Osteoblast (primary cell): ENCODE results near the gene SCP2. TPM values are rescaled to one million over a fixed set of nuclear protein-coding genes. Genes with fewer than 3 reads are reported as not detected.

Source experiments
- DNase-seq: peaks from one replicate; pipeline ENCODE4 v3.0.0; 2011; ENCODE audit warnings: low spot score, mixed read lengths; ENCODE audit not compliant: insufficient read length; ENCODE audit errors: missing footprints
- H2AFZ ChIP-seq: 2 replicates; pipeline ENCODE4 v1.6.0; 2011; ENCODE audit warnings: mild to moderate bottlenecking, low read length
- H3K27ac ChIP-seq: 2 replicates; pipeline ENCODE4 v1.5.1; 2011; ENCODE audit warnings: mild to moderate bottlenecking, low read depth, low read length, moderate library complexity
- H3K27me3 ChIP-seq: 2 replicates; pipeline ENCODE4 v1.6.0; 2012; ENCODE audit warnings: mild to moderate bottlenecking, control low read depth, inconsistent platforms, low read length, moderate library complexity; ENCODE audit not compliant: insufficient read depth
- H3K36me3 ChIP-seq: 2 replicates; pipeline ENCODE4 v1.5.1; 2011; ENCODE audit warnings: mild to moderate bottlenecking, low read length, control low read depth, moderate library complexity; ENCODE audit not compliant: insufficient read depth
- H3K4me1 ChIP-seq: 2 replicates; pipeline ENCODE4 v1.5.1; 2011; ENCODE audit warnings: mild to moderate bottlenecking, low read length, control low read depth, moderate library complexity; ENCODE audit not compliant: insufficient read depth
- H3K4me2 ChIP-seq: 2 replicates; pipeline ENCODE4 v1.6.0; 2011; ENCODE audit warnings: mild to moderate bottlenecking, low read length; ENCODE audit not compliant: insufficient read depth
- H3K4me3 ChIP-seq: fragments of 200-600 bp; sonication (generic); 3 replicates; pipeline ENCODE4 v1.5.1; 2012; ENCODE audit warnings: mild to moderate bottlenecking, low read length, inconsistent platforms; ENCODE audit not compliant: insufficient read depth
- H3K79me2 ChIP-seq: 2 replicates; pipeline ENCODE4 v1.6.0; 2012; ENCODE audit warnings: mild to moderate bottlenecking, low read length, control low read depth, inconsistent platforms; ENCODE audit not compliant: insufficient read depth
- H3K9me3 ChIP-seq: 2 replicates; pipeline ENCODE4 v1.5.1; 2011; ENCODE audit warnings: low read depth, low read length, control low read depth
- H4K20me1 ChIP-seq: 2 replicates; pipeline ENCODE4 v1.6.0; 2012; ENCODE audit warnings: mild to moderate bottlenecking, low read length, control low read depth; ENCODE audit not compliant: insufficient read depth
- CTCF ChIP-seq: IDR thresholded peaks from 2 replicates; pipeline ENCODE4 v1.5.1; 2011; ENCODE audit warnings: mild to moderate bottlenecking, low read depth, low read length, moderate library complexity; ENCODE audit errors: extremely low read depth
- total RNA-seq: library from RNA; depleted of rRNA; stranded (reverse); fragments of >200 nt; gene quantifications from 2 replicates; pipeline ENCODE4 v1.2.3, GENCODE V29; 2012

SCP2 gene
- total RNA-seq, 1 donor, result 171 TPM

- H2AFZ ChIP-seq, result no peak overlapping the region
- H4K20me1 ChIP-seq, result no peaks in the 10 kb centered on the region
- no peak overlapping the region for H3K4me3 ChIP-seq
- H3K9me3 ChIP-seq, result no peaks in the 10 kb centered on the region
- no peaks in the 10 kb centered on the region for H3K79me2 ChIP-seq
- TF ChIP-seq CTCF, result no peak
- H3K36me3 ChIP-seq, result no peaks in the 10 kb centered on the region
- peaks cover 15% of the 10 kb centered on the region for H3K27me3 ChIP-seq
- H3K27ac ChIP-seq, result no peak overlapping the region
- H3K4me2 ChIP-seq, result no peak overlapping the region
- DNase-seq, result no peak
- H3K4me1 ChIP-seq, result peaks cover under 1% of the 10 kb centered on the region
Measured at GRCh38 chr1:53067886-53068285, 140.8 kb downstream of the SCP2 start.

GRCh38 chr1:53068314-53069099 is 141.4 kb downstream of the SCP2 start:
- Histone ChIP-seq H3K36me3 (no peaks in the 10 kb centered on the region), H3K9me3 (no peaks in the 10 kb centered on the region), H3K4me1 (no peaks in the 10 kb centered on the region), H3K27ac (no peak overlapping the region), H4K20me1 (no peaks in the 10 kb centered on the region), H3K27me3 (peaks cover 8% of the 10 kb centered on the region), H2AFZ (no peak overlapping the region), H3K79me2 (no peaks in the 10 kb centered on the region), H3K4me3 (no peak overlapping the region), H3K4me2 (no peak overlapping the region)
- DNase-seq, result peak; percentile 73
- no peak for TF ChIP-seq CTCF

- H3K27ac ChIP-seq, result no peak overlapping the region
- H3K4me3 ChIP-seq, result no peak overlapping the region
- no peaks in the 10 kb centered on the region for H3K36me3 ChIP-seq
- H3K27me3 ChIP-seq, result peaks cover under 1% of the 10 kb centered on the region
- H3K4me1 ChIP-seq, result no peaks in the 10 kb centered on the region
- TF ChIP-seq CTCF, result no peak
- H3K79me2 ChIP-seq, result no peaks in the 10 kb centered on the region
- H3K4me2 ChIP-seq, result no peak overlapping the region
- no peaks in the 10 kb centered on the region for H3K9me3 ChIP-seq
- no peaks in the 10 kb centered on the region for H4K20me1 ChIP-seq
- no peak for DNase-seq
- no peak overlapping the region for H2AFZ ChIP-seq
Measured at GRCh38 chr1:53069265-53069662, 142.2 kb downstream of the SCP2 start.

DNA sequence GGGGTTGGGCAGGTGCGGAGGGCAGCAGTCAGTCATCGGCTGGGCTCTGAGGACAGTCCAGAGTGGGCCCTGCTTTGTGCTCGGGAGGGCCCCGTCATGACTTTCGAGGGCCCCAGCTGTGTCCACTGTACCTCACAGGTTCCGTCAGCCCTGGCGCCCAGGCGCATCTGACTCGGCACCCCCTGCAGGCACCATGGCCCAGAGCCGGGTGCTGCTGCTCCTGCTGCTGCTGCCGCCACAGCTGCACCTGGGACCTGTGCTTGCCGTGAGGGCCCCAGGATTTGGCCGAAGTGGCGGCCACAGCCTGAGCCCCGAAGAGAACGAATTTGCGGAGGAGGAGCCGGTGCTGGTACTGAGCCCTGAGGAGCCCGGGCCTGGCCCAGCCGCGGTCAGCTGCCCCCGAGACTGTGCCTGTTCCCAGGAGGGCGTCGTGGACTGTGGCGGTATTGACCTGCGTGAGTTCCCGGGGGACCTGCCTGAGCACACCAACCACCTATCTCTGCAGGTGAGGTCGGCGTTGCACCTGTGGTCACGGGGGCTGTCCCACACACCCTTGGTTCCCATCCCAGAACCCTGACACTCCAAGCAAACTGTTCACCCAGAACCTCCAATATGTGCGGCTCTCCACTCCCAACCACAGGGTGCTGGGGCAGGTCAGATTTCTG is 142.7 kb downstream of the SCP2 start:
- no peaks in the 10 kb centered on the region for H4K20me1 ChIP-seq

More for the DNA sequence above, 142.7 kb downstream of the SCP2 start:
- Histone ChIP-seq H2AFZ (no peak overlapping the region), H3K4me2 (no peak overlapping the region), H3K36me3 (no peaks in the 10 kb centered on the region), H3K27me3 (no peaks in the 10 kb centered on the region), H3K27ac (no peak overlapping the region), H3K4me1 (no peaks in the 10 kb centered on the region), H3K4me3 (no peak overlapping the region), H3K9me3 (no peaks in the 10 kb centered on the region), H3K79me2 (no peaks in the 10 kb centered on the region)
- DNase-seq, result peak; percentile 76
- TF ChIP-seq CTCF, result no peak
